ENCODE measurements around the gene ZNF385D.

The ZNF385D gene

GRCh38 chr3:21484828-21485144 is 266.2 kb downstream of the ZNF385D start:
- in situ Hi-C loops (cut with MboI; ENCODE audit: low pct_unique_long_range_greater_than_20kb, low sequenced_read_pairs), result no loop called here
- DNase-seq, result no peak

GRCh38 chr3:21484057-21484827 is 266.8 kb downstream of the ZNF385D start:
- DNase-seq, result peak; percentile 48
- in situ Hi-C loops (cut with MboI; ENCODE audit: low pct_unique_long_range_greater_than_20kb, low sequenced_read_pairs), result no loop called here

GRCh38 chr3:21481991-21482390 is 269.0 kb downstream of the ZNF385D start:
- in situ Hi-C loops (cut with MboI; ENCODE audit: low pct_unique_long_range_greater_than_20kb, low sequenced_read_pairs), result no loop called here
- DNase-seq, result no peak

- in situ Hi-C loops (cut with MboI; ENCODE audit: low pct_unique_long_range_greater_than_20kb, low sequenced_read_pairs), result no loop called here
- no peak for DNase-seq
These were observed 273.3 kb downstream of the ZNF385D start for GRCh38 chr3:21477541-21478288.

DNA sequence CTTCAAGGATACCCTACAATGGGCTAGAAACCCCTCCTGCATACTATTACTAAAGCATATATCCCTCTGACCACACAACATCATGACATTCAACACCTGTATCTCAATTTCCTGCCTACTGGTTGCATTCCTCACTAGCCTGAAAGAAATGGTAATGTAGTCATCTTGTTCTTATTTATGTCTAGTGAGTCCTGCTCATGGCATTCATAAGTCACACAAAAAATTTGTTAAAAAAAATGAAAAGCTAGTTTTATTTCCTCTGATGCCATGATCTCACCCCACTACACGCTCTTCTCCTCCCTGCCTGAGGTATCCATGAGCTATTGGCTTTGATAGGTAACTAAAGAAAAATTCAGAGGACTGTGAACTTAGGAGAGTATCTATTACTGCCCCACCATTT is 284.5 kb downstream of the ZNF385D start:
- in situ Hi-C loops (cut with MboI; ENCODE audit: low pct_unique_long_range_greater_than_20kb, low sequenced_read_pairs), result no loop called here
- DNase-seq, result no peak

DNA sequence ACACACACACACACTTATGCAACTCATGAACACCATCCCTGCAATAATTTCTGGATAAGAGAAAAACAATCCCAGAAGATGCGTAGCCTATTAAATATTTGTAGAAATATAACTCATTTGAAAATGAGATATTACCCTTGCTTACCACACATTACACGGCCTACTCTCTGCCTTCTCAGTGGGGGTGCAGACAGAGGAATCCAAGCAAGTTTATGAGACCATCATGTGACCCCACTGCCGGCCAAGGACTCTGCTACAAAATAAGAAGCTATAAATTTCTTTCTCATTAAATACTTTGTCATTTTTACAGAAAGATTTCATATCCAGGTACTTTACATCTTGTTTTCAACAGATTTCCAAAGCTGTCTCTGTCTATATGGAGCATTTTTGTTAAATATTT is 286.3 kb downstream of the ZNF385D start:
- in situ Hi-C loops (cut with MboI; ENCODE audit: low pct_unique_long_range_greater_than_20kb, low sequenced_read_pairs), result no loop called here
- no peak for DNase-seq

DNA sequence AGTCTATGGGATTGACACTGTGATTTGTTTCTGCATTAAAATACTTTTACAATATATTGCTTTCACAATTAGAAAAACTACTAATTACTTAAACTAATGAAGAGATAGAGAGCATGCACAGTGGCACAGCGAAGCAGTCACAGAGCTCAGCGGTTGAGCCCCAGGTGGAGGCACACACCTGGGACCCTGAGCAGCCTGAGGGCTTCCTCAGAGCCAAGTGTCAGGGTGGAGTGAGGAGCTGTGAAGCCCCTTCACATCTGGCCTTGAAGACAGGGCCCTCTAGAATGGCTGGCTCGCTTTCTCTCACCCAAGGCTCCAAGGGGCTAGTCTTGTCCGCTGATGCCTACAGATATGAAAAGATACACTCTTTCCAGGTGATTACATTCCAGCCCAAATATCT is 287.7 kb downstream of the ZNF385D start:
- DNase-seq, result no peak
- in situ Hi-C loops (cut with MboI; ENCODE audit: low pct_unique_long_range_greater_than_20kb, low sequenced_read_pairs), result no loop called here

- in situ Hi-C loops (cut with MboI; ENCODE audit: low pct_unique_long_range_greater_than_20kb, low sequenced_read_pairs), result no loop called here
- DNase-seq, result no peak
These were observed 288.9 kb downstream of the ZNF385D start for GRCh38 chr3:21462141-21462540.

GRCh38 chr3:21457084-21457483 is 293.9 kb downstream of the ZNF385D start:
- DNase-seq, result no peak
- in situ Hi-C loops (cut with MboI; ENCODE audit: low pct_unique_long_range_greater_than_20kb, low sequenced_read_pairs), result no loop called here

DNA sequence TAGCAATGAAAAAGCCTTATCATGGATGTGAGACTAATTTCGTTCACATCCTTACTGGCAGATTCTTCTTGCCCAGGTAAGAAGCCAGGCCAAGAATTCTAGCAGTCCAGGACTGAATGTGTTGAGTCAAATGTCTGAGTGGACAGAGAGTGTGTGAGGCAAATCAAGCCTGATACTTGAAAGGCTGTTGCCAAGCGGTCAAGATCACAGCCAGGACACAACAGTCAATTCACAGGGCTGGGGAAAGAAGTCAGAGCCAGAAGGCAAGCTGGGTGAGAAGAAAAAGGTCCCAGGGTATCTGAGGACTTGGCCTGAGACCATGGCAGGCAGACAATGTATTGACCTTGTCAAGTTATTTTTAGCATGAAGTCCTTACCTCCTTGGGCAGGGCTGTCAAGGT is 301.3 kb downstream of the ZNF385D start:
- in situ Hi-C loops (cut with MboI; ENCODE audit: low pct_unique_long_range_greater_than_20kb, low sequenced_read_pairs), result no loop called here

GRCh38 chr3:21447476-21448151 is 303.4 kb downstream of the ZNF385D start:
- in situ Hi-C loops (cut with MboI; ENCODE audit: low pct_unique_long_range_greater_than_20kb, low sequenced_read_pairs), result no loop called here
- no peak for DNase-seq

More for the DNA sequence above, 301.3 kb downstream of the ZNF385D start:
- no peak for DNase-seq

DNA sequence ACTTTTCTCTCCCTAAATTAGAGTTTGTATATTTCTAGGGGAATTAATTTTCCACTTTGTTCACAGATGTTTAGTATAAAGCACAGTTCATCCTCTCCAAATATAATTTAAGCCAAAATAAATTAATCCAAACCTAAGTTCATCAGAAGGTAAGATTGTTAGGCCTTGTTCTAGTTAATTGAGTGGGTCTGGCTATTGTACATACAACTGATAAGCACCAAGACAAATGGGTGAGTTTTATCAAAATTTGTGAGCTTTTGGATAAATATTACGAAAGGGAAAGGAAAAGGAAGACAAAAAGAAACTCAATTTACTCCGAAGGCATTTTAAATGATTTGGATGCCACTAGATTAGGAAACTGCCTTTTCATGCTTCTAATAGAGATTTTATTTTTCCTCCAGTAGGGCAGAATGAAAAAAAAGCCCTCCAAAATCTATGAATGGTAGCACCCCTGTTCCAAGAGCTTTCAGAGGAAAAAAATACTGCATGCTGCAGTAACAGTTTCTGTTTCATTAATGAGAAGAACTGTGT is 304.0 kb downstream of the ZNF385D start:
- in situ Hi-C loops (cut with MboI; ENCODE audit: low pct_unique_long_range_greater_than_20kb, low sequenced_read_pairs), result no loop called here
- no peak for DNase-seq

DNA sequence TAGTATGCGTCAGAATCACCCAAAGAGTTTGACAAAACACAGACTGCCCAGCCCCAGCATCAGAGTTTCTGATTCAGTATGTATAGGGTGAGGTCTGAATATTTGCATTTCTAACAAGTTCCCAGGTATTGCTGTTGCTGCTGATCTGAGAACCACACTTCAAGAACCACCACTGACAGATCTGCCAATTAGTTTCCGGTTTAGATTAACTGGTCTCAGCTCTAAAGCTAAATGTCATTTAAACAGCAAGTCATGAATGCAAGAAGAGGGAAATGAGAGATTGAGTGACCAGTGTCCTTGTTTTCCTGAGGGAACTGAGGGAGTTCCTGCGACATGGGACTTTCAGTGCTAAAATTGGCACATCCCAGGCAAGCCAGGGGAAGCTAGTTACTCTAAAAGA is 305.0 kb downstream of the ZNF385D start:
- in situ Hi-C loops (cut with MboI; ENCODE audit: low pct_unique_long_range_greater_than_20kb, low sequenced_read_pairs), result no loop called here
- no peak for DNase-seq

- DNase-seq, result no peak
- in situ Hi-C loops (cut with MboI; ENCODE audit: low pct_unique_long_range_greater_than_20kb, low sequenced_read_pairs), result no loop called here
These were observed 309.2 kb downstream of the ZNF385D start for GRCh38 chr3:21441821-21442220.

- in situ Hi-C loops (cut with MboI; ENCODE audit: low pct_unique_long_range_greater_than_20kb, low sequenced_read_pairs), result no loop called here
- DNase-seq, result no peak
These were observed 314.2 kb downstream of the ZNF385D start for GRCh38 chr3:21436835-21437234.

- in situ Hi-C loops (cut with MboI; ENCODE audit: low pct_unique_long_range_greater_than_20kb, low sequenced_read_pairs), result no loop called here
- no peak for DNase-seq
These were observed 315.1 kb downstream of the ZNF385D start for GRCh38 chr3:21435871-21436270.

DNA sequence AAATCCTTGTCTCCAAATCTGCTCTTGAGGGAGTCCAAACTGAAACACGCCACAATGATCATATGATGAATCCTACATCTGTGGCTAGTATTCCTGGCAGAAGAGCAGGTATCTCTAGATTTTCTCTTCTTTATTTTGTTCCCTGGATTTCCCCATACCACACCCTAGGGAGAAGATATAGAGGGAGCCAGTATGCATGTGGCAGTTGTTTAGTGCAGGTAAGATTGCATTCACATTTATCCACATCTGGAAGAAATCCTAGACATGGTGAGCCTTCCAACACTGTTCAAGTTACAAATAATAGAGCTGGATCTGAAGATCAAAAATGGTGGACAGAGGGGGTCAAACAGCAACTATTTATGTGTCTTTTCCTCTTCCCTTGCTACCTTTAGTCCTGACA is 316.7 kb downstream of the ZNF385D start:
- no peak for DNase-seq
- in situ Hi-C loops (cut with MboI; ENCODE audit: low pct_unique_long_range_greater_than_20kb, low sequenced_read_pairs), result no loop called here

GRCh38 chr3:21433751-21434150 is 317.3 kb downstream of the ZNF385D start:
- in situ Hi-C loops (cut with MboI; ENCODE audit: low pct_unique_long_range_greater_than_20kb, low sequenced_read_pairs), result no loop called here
- no peak for DNase-seq

- in situ Hi-C loops (cut with MboI; ENCODE audit: low pct_unique_long_range_greater_than_20kb, low sequenced_read_pairs), result no loop called here
These were observed 324.1 kb downstream of the ZNF385D start for GRCh38 chr3:21426920-21427319.

GRCh38 chr3:21425715-21426114 is 325.3 kb downstream of the ZNF385D start:
- in situ Hi-C loops (cut with MboI; ENCODE audit: low pct_unique_long_range_greater_than_20kb, low sequenced_read_pairs), result no loop called here
- DNase-seq, result no peak

More at GRCh38 chr3:21426920-21427319, 324.1 kb downstream of the ZNF385D start:
- DNase-seq, result no peak
